Muscle layer of duodenum (tissue), 2 donors: ENCODE data around the gene LYRM2.

Experiments
- H3K27ac ChIP-seq: one replicate; pipeline ENCODE4 v1.7.0; 2013; ENCODE audit warnings: mild to moderate bottlenecking, low read length
- H3K27me3 ChIP-seq: one replicate; pipeline ENCODE4 v1.7.0; 2013; ENCODE audit warnings: low read depth, mild to moderate bottlenecking, control low read depth, low read length
- H3K36me3 ChIP-seq, 2 donors: one replicate each; pipeline ENCODE4 v1.7.0; 2013; ENCODE audit warnings: low read length in 2 of 2, control low read depth in 1 of 2, mild to moderate bottlenecking in 1 of 2; ENCODE audit not compliant: insufficient read depth in 2 of 2, control insufficient read depth in 1 of 2
- H3K4me1 ChIP-seq, 2 donors: one replicate each; pipeline ENCODE4 v1.7.0; 2013; ENCODE audit warnings: low read length in 2 of 2, mild to moderate bottlenecking in 2 of 2, control low read depth in 1 of 2, moderate library complexity in 1 of 2; ENCODE audit not compliant: insufficient read depth in 2 of 2, control insufficient read depth in 1 of 2
- H3K4me3 ChIP-seq, 2 donors: one replicate each; pipeline ENCODE4 v1.7.0; 2013; ENCODE audit warnings: low read length in 2 of 2, low read depth in 1 of 2, mild to moderate bottlenecking in 1 of 2
- H3K9me3 ChIP-seq, 2 donors: one replicate each; pipeline ENCODE4 v1.7.0; 2013; ENCODE audit warnings: low read length in 2 of 2, control low read depth in 1 of 2, mild to moderate bottlenecking in 1 of 2; ENCODE audit not compliant: control insufficient read depth in 1 of 2
- donor health status: healthy.

LYRM2 gene

DNA sequence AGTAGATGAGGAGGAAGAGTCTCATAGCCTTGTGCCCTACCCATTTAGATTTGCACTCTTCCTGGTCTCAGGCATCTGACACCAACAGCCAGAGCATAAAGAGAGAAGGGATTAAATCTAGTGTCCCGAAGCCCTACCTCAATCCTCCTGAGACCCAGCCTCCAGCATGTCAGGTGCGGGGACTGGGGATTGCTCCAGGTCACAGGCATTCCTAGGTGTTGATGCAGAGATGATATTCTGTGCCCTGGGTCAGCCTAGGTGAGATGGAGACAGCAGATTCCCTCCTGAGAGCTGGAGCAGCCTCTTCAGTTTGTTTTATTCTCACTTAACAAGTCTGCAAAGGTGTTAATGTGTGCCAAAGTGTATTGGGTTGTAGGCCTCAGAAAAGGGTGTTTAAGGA, 115.8 kb downstream of the LYRM2 start:
- H3K36me3 ChIP-seq = no peaks in the 10 kb centered on the region
- no peaks in the 10 kb centered on the region for H3K27me3 ChIP-seq
- no peak overlapping the region for H3K27ac ChIP-seq
- H3K4me1 ChIP-seq = no peaks in the 10 kb centered on the region
- no peaks in the 10 kb centered on the region for H3K9me3 ChIP-seq
- H3K4me3 ChIP-seq = no peak overlapping the region

DNA sequence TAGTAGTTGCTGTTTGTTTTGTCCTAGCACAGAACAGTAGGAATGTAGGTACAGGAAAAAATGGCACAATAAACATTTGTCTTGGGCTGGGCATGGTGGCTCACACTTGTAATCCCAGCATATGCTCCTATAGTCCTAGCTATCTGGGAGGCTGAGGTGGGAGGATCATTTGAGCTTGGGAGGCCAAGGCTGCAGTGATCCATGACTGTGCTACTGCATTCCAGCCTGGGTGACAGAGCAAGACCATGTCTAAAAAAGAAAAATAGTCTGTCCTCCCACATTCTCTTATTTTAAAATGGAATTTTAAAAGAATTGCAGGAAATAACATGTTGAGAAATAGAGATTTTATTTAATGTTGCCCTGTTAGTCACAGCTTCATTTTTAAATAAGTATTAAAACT, 117.8 kb downstream of the LYRM2 start:
- Histone ChIP-seq H3K4me3 (no peak overlapping the region), H3K36me3 (no peaks in the 10 kb centered on the region), H3K9me3 (no peaks in the 10 kb centered on the region), H3K4me1 (no peaks in the 10 kb centered on the region), H3K27ac (no peak overlapping the region), H3K27me3 (no peaks in the 10 kb centered on the region)

DNA sequence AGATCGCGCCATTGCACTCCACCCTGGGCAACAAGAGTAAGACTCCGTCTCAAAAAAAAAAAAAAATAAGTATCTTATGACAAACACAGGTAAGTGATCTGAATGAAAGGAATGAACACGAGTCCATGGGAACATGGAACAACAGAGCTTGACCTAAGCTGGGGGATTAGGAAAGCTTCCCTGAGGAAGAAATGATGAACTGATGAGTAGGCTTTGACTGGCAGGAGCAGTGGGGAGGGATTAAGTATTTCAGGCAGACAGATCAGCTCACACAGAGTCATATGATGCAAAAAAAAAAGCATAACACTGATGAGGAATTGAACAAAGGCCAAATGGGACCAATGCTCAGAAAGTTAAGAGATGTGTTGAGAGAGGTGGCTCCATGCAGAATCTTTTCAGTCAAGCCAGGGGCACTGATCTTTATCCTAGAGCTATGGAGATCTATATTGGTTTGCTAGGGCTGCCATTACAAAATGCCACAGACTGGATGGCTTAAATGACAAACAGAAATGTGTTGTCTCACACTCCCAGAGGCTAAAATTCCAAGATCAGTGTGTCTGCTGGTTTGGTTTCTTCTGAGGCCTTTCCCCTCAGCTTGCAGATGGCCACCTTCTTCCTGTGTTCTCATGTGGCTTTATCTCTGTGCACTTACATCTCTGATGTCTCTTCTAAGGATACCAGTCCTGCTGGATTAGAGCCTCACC, 120.0 kb downstream of the LYRM2 start:
- H3K27me3 ChIP-seq = no peaks in the 10 kb centered on the region
- H3K36me3 ChIP-seq = no peaks in the 10 kb centered on the region
- H3K4me1 ChIP-seq = no peaks in the 10 kb centered on the region
- no peaks in the 10 kb centered on the region for H3K9me3 ChIP-seq
- no peak overlapping the region for H3K27ac ChIP-seq
- H3K4me3 ChIP-seq = no peak overlapping the region
